Activated CD4-positive, CD25-positive, alpha-beta regulatory T cell treated with anti-CD3 and anti-CD28 coated beads, Interleukin-2, amount 50 U/mL, for 72 hours (primary cell): ENCODE measurements around the gene LAMP5.

ENCODE experiments used
- DNase-seq: peaks from one replicate; pipeline ENCODE4 v3.0.0; 2021

The LAMP5 gene

GRCh38 chr20:9503526-9504245, 10.7 kb upstream of the LAMP5 start:
- no peak for DNase-seq

- no peak for DNase-seq
These were observed 8.0 kb upstream of the LAMP5 start for GRCh38 chr20:9506280-9506821.

- no peak for DNase-seq
These were observed 7.4 kb upstream of the LAMP5 start for GRCh38 chr20:9506964-9507369.

GRCh38 chr20:9507544-9508239, 6.7 kb upstream of the LAMP5 start:
- DNase-seq: no peak

- no peak for DNase-seq
These were observed 6.1 kb upstream of the LAMP5 start for GRCh38 chr20:9508240-9508661.

GRCh38 chr20:9508696-9509178, 5.7 kb upstream of the LAMP5 start:
- DNase-seq: no peak

- DNase-seq: no peak
These were observed 5.1 kb upstream of the LAMP5 start for GRCh38 chr20:9509246-9509645.

GRCh38 chr20:9510911-9511310, 3.5 kb upstream of the LAMP5 start:
- DNase-seq: no peak

- DNase-seq: no peak
These were observed 324 bp upstream of the LAMP5 start for GRCh38 chr20:9514072-9514460.

GRCh38 chr20:9515214-9515585, 810 bp downstream of the LAMP5 start:
- no peak for DNase-seq

GRCh38 chr20:9515741-9516233, 1.4 kb downstream of the LAMP5 start:
- no peak for DNase-seq

GRCh38 chr20:9516234-9516871, 2.0 kb downstream of the LAMP5 start:
- DNase-seq: no peak

GRCh38 chr20:9517297-9518162, 3.1 kb downstream of the LAMP5 start:
- DNase-seq: no peak

GRCh38 chr20:9518576-9519175, 4.3 kb downstream of the LAMP5 start:
- DNase-seq: no peak

GRCh38 chr20:9520086-9520485, 5.7 kb downstream of the LAMP5 start:
- no peak for DNase-seq

GRCh38 chr20:9523636-9524035, 9.2 kb downstream of the LAMP5 start:
- DNase-seq: no peak

- no peak for DNase-seq
These were observed 17.2 kb downstream of the LAMP5 start for GRCh38 chr20:9531581-9531980.

- DNase-seq: no peak
These were observed 17.9 kb downstream of the LAMP5 start for GRCh38 chr20:9532069-9532838.

GRCh38 chr20:9534025-9534424, 19.6 kb downstream of the LAMP5 start:
- DNase-seq: no peak

- DNase-seq: no peak
These were observed 21.1 kb downstream of the LAMP5 start for GRCh38 chr20:9535449-9535848.

- DNase-seq: no peak
These were observed 28.8 kb downstream of the LAMP5 start for GRCh38 chr20:9543214-9543613.
